NCI-H1436 treated with DMSO at 0.1 percent for 48 hours (cell line): ENCODE results near the gene PFKFB3.
"Not testable (repeated sequence)": the region's sequence is repeated elsewhere in the genome, so short reads cannot be mapped to it uniquely, and the experiment has no call there.

ENCODE experiments used
- DNase-seq: peaks from one replicate; lab custom pipeline; 2025; lab: John Stamatoyannopoulos, UW

The PFKFB3 gene

GRCh38 chr10:6202684-6203330, at the start of gene PFKFB3:
Gene PFKFB3, plus strand, starts transcription at chr10:6202932. Its CDS starts 329 bp downstream, at chr10:6203261.
- peak; percentile 40 for DNase-seq

GRCh38 chr10:6153845-6154244, 48.9 kb upstream of the PFKFB3 start:
- DNase-seq = no peak

DNA sequence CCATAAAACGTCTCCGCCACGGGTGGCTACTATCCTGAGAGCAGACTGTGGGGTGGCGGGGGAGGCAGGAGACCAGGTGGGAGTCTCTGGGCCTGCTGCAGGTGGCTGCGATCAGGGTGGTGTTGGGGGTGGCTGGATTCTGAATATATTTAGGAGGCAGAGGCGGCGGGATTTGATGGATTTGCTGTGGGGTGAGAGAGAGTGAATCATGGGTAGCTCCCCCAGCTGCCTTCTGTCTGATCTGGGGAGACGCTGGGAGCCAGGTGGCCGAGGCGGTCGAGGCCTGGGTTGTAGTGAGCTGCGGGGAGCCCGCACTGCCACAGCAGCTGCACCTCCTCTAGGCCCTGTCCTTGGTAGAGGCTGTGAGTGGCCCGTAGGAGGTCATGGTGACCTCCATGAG, 48.2 kb upstream of the PFKFB3 start:
- no peak for DNase-seq

- no peak for DNase-seq
Observed at GRCh38 chr10:6158276-6158675, 44.5 kb upstream of the PFKFB3 start.

DNA sequence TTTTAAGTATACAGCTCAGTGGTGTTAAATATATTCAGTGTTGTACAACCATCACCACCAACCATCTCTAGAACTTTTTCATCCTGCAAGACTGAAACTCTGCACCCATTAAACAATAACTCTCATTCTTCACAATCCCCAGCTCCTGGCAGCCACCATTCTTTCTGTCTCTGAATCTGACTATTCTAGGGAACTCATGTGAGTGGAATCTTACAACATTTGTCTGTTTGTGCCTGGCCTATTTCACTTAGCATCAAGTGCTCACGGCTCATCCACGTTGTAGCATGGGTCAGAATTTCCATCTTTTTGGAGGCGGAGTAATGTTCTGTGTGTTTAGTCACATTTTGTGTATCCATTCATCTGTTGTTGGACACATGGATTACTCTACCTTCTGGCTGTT, 40.8 kb upstream of the PFKFB3 start:
- no peak for DNase-seq

DNA sequence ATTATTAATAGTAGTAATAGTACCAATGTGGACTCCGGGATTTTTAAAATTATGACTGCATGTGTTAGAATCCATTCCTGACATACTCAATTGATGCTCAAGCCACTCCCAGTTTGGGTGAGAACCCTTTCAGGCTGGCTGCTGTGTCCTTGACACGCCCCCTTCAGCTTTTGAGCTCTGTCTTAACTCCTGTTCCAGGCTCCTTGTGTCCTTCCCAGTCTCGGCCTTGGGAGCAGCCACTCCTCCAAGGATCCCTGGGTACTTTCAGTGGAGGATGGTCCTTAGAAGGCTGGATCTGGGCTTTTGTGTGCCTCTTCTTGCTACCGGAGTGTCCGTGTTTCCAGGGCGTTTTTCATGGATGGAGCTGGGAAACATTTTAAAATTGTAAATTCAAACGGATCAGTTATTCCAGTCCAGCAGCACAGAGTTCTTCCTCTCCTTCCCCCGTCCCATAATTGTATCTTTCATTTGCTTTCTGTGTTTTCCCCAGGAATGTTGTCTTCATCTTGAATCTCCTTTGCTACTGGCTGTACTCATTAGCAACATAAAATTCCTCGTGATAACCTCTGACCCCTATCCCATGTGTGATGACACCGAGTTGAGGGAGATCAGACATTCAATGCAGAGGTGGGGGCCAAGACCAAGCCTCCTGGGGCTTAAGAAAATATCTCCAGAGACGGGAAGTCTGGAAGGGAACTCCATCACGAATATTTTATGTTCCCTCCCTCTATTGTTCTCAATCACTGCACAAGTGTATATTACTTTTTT, 40.0 kb upstream of the PFKFB3 start:
- DNase-seq = no peak

DNA sequence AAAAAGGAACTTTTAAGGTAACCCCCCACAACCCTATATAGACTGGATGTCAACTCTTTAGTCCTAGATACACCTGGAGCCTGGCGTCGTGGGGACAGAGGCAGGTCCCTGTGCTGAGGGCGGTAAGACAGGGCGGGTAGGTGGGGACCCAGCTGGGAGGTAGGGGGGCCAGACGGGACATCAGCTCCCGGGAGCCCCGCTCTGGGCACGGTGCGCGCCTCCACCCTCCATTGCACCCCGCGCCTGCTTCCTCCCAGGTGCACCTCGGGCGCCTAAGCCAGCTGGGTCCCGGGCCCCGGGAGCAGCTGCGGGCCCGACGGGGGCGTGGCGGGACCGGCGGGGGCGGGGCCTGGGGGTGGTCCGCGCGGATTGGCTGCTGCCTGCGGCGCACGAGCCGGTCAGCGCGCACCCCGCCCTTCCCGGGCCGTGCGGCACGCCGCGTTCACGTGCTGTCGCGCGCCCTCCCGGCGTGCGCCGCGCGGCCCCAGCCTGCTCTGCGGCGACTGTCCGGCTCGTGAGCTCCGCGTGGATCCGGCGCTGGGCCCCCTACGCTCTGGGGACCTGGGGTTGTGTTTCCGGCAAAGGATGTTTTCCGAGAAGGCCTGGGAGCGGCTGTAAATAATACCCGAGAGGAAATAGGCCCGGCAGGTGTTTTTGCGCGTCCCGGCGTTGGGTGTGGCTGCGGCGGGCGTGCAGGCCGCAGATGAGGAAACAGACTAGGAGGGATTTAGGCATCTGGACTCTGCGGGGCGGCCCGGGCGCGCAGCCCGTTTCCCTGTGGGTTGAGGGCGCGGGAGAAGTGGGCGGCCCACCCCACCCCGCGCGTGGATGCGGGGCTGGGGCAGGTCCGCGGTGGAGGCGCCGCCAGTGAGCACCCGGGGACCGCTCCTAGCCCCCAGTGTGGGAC, 39.1 kb upstream of the PFKFB3 start:
- DNase-seq = peak; percentile 37

DNA sequence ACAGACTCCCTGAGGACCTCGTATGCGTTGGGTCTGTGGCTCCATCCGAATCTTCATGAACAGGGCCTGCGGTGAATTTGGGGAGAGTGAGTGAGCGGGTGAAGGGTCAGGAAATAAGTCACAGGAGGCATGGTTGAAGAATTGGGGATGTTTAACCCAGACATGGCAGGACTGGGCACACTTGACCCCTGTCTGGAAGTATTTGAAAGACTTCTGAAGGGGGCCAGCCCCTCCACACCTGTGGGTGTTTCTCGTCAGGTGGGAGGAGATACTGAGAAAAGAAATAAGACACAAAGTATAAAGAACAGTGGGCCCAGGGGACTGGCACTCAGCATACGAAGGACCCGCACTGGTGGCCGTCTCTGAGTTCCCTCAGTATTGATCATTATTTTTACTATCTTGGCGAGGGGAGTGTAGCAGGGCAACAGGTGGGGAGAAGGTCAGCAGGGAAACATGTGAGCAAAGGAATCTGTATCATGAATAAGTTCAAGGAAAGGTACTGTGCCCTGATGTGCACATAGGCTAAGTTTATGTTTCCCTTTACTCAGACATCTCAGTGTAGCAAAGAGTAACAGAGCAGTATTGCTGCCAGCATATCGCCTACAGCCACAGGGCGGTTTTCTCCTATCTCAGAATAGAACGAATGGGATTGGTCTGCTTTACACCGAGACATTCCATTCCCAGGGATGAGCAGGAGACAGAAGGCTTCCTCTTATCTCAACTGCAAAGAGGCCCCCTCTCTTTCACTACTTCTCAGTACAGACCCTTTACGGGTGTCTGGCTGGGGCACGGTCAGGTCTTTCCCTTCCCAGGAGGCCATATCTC, 38.2 kb upstream of the PFKFB3 start:
- DNase-seq = no peak

GRCh38 chr10:6165221-6165725, 37.5 kb upstream of the PFKFB3 start:
- no peak for DNase-seq

GRCh38 chr10:6165933-6166332, 36.8 kb upstream of the PFKFB3 start:
- not testable (repeated sequence) for DNase-seq

DNA sequence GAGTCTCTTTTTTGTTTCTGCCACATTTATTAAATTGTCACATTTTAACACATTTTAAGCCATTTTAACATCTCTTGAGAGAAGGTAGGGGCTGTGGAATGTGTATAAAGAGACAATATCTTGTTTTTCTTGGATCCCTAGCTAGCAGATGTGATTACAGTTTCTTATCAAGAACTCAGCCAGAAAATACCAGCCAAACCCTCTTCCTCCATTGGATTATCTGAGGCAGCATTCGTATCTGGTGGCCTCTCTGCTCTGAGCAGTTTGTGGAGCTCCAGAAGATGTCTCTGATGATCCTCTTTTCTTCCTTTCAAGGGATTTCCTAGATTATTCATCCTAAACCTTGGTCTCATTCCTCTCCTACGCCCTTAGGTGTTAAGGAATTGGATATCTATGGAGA, 35.3 kb upstream of the PFKFB3 start:
- DNase-seq = no peak

DNA sequence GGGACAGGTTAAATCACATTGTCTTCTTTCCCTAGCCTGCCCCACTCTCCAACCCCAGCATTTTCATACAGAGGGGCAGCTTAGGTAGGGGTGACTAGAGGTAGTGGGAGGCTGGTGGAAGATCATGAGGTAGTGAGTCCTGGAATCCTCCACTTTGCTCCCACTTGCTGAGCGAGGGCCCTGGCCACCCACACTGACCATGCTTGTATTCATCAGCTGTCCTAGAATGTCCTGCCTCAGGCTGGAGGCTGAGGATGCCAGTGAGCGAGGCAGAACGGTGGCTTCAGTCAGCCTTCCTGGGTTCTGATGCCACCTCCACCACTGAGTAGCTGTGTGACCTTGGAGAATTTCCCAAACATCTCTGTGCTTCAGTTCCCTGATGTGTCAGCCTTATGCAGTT, 34.6 kb upstream of the PFKFB3 start:
- DNase-seq = no peak

DNA sequence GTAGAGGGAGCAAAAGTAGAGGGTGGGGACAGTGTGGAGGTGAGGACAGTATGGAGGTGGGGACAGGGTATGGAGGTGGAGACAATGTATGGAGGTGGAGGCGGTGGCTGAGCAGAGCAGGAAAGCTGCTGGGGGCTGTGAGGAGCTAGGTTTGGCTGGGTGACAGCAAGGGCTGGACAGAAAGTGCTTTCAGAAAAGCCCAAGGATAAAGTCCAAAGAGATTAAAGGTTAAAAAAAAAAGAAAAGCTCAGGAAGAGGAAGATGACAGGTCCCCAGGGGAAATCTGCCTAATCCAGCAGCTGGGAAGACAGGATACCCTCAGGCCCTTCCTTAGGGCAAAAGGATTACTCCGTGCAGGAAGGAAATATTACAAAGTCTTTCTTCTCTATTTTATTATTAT, 32.1 kb upstream of the PFKFB3 start:
- no peak for DNase-seq

- no peak for DNase-seq
Observed at GRCh38 chr10:6171881-6172695, 30.6 kb upstream of the PFKFB3 start.

DNA sequence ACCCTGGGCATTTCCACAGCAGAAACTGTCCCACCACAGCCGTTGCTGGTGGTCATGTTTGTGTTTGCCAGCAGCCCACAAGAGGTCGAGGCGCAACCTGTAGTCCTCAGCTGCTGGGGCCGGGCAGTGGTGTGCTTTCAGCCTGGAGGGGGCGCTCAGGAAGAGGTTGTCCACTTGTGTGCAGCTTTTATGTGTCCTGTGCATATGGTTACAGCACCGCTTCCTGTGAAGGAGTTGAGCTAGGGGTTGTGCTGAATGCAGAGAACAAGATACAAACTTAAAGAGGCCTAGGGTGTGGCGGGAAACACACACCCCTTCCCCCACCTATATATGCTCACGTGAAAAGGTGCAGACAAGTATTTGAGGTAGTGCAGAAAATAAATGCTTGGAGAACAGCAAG, 29.5 kb upstream of the PFKFB3 start:
- no peak for DNase-seq

GRCh38 chr10:6174201-6174874, 28.4 kb upstream of the PFKFB3 start:
- no peak for DNase-seq

DNA sequence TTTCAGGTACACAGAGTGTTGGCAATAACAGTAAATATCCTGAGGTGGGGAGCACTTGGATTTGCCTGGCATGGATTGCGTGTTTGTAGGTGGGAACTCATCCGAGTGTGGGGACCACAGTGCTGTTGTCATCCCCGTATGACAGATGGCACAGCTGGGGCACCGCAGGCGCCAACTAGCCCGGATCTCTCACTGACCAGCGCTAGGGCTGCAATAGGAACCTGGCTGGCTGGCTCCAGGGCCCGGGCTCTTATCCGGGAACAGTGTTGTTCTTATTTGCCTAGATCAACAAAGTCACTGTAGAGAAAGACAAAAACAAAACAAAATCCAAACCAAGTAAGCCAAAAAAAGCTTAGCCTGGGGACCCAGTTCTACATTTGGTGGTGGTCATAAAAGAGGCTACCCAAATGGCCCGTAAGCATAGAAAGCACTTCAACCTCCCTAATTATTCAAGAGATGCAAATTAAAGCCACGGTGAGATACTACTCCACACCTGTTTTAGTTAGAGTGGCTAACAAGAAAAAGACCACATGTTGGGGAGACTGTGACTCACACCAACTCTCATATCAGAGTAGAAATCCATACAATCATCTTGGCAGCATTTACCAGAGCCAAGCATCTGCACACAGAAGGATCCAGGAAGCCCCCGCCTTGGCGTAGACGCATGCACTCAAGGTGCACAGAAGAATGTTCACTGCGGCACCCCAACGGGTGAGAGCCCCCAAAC, 27.2 kb upstream of the PFKFB3 start:
- DNase-seq = no peak

GRCh38 chr10:6176691-6177231, 26.0 kb upstream of the PFKFB3 start:
- DNase-seq = no peak

DNA sequence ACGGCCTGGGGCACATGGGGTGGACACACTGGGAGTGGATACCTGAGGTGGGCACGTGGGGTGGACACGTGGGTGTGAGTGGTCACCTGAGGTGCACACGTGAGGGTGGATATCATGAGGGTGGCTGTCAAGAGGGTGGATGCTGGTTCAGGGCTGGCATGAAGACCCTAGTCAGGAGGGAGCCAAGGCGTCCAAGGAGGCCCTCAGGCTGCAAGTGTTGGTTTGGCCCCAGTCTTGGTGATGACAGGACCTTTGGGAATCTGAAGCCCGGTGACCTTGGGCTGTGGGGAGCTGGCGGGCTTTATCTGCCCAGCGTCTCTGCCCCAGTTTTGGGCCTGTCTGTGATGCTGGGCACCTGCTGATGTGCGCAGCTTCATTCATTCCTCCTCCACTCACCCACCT, 24.9 kb upstream of the PFKFB3 start:
- no peak for DNase-seq
